Adipose tissue (tissue), 3 donors: ENCODE results near the gene TNP2. TPM values are rescaled to one million over a fixed set of nuclear protein-coding genes. Genes with fewer than 3 reads are reported as not detected.
A peak's percentile ranks its signal among the peaks of the same experiment; 100 is the strongest.
"Not testable (repeated sequence)": the region's sequence is repeated elsewhere in the genome, so short reads cannot be mapped to it uniquely, and the experiment has no call there.

Source experiments
- H3K27ac ChIP-seq: one replicate; pipeline ENCODE4 v1.5.1; 2013; ENCODE audit warnings: low read depth, low read length
- WGBS, 3 donors: extraction: QIAGEN DNeasy Blood & Tissue Kit; methylation state at CpG; one replicate each; pipeline ENCODE4 v1.1.7; 2013; 5-methylcytosine and 5-hydroxymethylcytosine counted together
- polyA plus RNA-seq, 3 donors: library from polyadenylated mRNA; stranded (reverse); fragments of 200-250 nt; gene quantifications; one replicate each; pipeline ENCODE4 v1.2.3, GENCODE V29; 2013
- donor health status: healthy with polysubstance abuse.
- donor health status: Bipolar disorder and iron deficiency.
- donor health status: healthy.

Gene TNP2
- polyA plus RNA-seq, 3 donors, result not detected

DNA sequence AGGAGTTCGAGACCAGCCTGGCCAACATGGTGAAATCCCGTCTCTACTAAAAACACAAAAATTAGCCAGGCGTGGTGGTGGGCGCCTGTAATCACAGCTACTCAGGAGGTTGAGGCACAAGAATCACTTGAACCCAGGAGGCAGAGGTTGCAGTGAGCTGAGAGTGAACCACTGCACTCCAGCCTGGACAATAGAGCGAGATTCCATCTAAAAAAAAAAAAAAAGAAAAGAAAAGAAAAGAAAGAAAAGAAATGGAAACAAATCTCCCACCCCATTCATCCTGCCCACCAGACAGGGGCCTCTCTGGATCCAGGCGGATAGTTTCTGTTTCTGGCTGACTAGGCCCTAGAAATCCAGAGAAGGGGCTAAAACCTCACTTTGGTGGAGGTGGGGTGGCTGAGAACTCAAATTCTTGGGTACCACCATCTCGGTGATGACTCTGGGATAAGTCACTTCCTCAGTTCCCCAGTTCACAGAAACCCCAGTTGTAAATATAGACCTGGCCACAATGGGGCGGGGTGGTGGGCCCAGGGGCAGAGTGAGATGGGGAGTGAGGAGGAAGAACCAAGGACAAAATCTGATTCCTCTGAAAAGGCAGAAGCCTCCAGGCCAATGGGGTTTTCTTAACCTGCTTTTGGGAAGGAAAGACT is 35.3 kb downstream of the TNP2 start:
- 75 to 84% (median 79%) methylated on average over 7 to 8 of the region's 8 CpGs for WGBS, 3 donors

DNA sequence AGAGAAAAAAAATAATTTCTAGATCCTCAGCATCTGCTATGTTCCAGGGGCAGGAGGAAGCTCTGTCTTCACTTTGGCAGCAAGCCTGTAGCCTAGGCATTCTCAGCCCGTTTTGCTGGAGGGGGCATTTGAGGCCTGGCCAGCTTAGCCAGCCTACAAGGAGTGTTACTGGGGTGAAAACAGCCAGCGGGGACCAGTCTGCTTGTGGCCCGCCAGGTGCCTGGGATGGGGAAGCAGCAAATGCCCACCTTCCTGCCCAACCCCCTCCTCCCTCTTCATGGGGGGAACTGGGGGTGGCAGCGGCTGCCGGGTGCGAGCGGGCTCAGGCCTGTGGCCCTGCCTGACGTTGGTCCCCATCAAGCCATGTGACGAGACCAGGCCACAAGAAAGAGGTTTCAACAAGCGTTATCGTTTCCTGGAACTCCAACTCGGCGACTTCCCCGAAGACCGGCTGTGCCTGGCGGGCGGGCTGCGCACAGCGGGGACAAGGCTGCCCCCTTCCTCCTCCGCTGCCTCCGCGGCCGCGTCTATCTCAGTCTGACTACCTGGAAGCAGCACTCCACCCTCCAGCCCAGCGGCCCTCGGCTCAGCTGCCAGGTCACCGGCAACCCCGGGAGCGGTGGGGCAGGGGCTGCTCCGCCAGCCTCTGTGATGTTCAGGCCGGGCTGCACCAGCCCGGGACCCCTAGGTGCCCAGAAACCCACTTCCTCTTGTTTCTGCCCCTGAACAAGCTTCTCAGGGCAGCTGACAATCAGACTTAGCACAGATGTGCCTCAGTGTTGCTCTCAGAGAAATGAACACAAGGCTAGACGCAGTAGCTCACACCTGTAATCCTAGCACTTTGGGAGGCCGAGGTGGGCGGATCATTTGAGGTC is 36.0 kb downstream of the TNP2 start:
- H3K27ac ChIP-seq, result no peak overlapping the region
- WGBS, 3 donors, result 32 to 53% (median 33%) methylated on average over 35 of the region's 35 CpGs

More for the DNA sequence above, 35.3 kb downstream of the TNP2 start:
- no peak overlapping the region for H3K27ac ChIP-seq

DNA sequence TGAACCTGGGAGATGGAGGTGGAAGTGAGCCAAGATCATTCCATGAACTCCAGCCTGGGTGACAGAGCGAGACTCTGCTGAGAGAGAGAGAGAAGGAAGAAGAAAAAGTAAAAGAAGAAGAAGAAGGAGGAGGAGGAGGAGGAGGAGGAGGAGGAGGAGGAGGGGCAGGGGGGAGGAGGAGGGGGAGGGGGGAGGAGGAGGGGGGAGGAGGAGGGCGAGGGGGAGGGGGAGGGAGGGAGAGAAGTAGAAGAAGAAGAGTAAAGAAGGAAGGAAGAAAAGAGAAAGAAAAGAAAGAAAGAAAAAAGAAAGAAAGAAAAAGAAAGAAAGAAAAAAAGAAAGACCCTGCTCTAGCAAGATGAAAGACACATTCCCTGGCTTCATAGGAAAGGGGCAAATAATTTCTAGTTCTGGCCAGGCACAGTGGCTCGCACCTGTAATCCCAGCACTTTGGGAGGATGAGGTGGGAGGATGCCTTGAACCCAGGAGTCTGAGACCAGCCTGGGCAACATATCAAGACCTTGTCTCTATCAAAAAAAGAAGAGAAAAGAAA is 36.7 kb downstream of the TNP2 start:
- WGBS, 3 donors, result 59 to 93% (median 74%) methylated on average over 1 to 2 of the region's 3 CpGs
- no peak overlapping the region for H3K27ac ChIP-seq

DNA sequence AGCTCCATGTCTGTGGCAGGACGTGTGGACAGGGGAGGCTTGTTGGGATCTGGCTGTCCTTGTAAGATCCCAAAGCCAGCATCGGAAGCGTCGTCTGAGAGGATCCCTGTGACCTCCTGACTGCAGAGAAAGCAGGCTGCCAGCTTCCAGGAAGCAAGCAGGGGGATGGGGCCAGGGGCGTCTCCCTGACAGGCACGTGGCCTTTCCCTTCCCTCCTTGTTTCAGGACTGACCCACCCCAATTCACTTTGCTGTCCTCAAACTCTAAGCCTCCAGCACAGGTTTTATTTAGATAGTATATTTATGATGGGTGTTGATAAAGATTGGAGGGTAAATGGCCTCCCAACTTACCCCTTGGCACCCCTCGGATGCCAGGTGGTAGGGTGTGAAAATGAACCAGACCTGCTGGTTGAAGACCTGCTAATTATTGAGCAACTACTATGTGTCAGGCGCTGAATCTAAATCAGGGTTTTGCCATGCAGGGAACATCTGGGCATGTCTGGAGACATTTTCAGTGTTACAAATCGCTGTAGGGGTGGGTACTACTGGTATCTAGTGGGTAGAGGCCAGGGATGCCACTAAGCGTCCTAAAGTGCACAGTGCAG is 37.7 kb downstream of the TNP2 start:
- WGBS, 3 donors, result 74 to 85% (median 80%) methylated on average over 10 of the region's 10 CpGs
- no peak overlapping the region for H3K27ac ChIP-seq

DNA sequence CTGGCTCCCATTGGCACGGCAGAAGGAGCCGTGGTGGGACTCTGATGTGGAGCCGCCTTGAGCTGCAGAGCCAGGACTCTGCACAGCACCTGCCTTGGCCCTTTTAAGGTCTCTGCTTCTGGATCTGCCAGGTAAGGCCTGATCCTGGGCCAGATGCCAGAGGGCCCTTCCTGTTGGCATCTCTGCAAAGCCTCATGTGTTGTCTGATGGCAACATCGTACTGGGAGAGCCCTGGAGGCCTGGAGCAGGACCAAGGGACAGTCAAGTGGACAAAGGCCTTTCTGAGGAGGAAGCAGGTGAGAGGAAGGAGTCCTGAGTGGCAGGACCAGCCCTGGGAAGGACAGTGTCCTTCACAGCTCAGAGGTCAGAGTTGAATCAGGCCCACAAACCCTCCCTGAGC is 39.2 kb downstream of the TNP2 start:
- WGBS, 3 donors, result 71 to 82% (median 76%) methylated on average over 4 of the region's 4 CpGs

DNA sequence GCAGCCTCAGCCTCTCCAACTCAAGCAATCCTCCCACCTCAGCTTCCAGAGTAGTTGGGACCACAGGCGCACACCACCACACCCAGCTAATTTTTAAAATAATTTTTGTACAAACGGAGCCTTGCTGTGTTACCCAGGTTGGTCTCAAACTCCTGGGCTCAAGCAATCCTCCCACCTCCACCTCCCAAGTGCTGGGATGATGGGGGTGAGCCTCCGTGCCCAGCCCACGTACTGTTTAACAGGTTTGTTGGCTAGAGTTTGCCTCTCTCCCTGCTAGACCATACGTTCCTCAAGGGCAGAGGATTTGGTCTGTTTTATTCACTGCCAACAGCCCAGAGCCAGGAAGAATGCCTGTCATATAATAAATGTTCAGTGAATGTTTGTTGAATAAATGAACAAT is 39.7 kb downstream of the TNP2 start:
- H3K27ac ChIP-seq, result no peak overlapping the region
- 73 to 81% (median 79%) methylated on average over 5 of the region's 5 CpGs for WGBS, 3 donors

More for the DNA sequence above, 39.2 kb downstream of the TNP2 start:
- no peak overlapping the region for H3K27ac ChIP-seq

DNA sequence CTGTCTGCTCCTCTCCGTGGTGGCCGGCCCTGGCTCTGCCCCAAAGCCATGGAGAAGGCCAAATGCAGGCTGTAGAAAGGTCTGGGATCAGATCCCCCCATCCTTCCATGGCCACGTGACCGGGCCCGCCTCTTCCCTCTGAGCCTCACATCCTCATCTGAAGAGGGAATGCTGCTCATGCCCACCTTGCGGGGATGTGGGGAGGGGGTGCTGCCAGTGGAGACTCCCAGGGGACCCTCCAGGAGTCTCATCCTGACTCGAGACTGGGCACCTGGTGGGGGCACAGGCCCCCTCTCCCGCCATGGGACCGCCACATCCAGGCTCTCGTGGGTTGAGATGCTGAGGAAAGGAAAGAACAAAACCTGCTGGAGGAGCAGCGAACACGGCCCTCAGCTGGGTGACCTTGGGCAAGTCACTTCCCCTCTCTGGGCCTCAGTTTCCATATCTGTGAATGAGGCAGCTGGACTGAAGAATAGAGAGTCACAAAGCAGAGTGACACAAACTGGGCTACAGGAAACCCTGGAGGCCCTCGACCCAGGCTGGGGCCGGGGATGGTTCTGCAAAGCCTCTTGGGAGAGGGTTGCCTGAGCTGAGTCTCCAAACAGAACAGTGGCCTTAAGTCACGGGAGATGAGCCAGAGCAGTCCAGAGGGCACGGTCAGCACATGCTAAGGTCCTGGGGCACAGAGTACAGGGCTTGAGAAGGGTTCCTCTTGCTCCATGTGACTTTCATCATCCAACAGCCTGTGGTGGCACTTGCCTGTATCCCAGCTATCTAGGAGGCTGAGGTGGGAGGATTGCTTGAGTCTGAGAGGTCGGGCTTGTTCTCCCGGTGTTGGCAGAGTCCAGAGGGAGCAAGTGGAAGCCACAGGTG is 43.2 kb downstream of the TNP2 start:
- WGBS, 3 donors, result 72 to 83% (median 81%) methylated on average over 16 to 18 of the region's 18 CpGs
- H3K27ac ChIP-seq, result no peak overlapping the region

DNA sequence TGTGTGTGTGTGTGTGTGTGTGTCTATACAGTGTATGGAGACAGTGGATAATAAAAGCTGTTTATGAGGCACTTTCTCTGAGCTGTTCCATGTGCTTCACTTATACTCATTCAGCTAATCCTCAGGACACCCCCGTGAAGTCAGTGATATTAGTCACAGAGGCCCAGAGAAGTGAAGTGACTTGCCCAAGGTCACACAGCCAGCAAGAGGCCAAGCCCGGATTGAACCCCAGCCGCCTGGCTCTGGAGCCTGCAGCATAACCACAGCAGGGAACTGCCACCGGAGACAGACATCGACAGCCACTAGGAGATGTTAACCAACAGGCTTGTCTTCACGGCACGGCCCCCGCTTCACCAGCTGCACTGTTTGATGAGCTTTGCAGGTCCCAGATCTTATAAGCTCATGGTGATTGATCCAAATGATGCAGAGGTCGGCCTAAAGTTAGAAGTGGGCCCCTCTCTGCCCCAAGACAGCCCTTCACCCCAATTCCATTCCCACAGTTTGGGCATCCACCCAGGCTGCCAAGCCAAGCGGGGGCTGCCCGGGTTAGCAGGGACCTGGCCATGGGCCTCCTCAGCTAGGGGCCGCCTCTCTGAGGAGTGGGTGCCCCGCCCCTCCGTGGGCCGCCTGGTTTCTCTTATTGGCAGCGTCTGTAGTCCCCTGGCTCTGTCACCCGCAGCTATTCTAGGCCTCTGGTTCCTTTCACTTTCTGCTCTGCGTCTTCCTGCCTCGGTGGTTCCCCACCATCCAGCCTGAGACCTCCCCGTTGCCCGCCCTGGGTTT is 44.0 kb downstream of the TNP2 start:
- 41 to 61% (median 58%) methylated on average over 21 of the region's 21 CpGs for WGBS, 3 donors
- no peak overlapping the region for H3K27ac ChIP-seq

DNA sequence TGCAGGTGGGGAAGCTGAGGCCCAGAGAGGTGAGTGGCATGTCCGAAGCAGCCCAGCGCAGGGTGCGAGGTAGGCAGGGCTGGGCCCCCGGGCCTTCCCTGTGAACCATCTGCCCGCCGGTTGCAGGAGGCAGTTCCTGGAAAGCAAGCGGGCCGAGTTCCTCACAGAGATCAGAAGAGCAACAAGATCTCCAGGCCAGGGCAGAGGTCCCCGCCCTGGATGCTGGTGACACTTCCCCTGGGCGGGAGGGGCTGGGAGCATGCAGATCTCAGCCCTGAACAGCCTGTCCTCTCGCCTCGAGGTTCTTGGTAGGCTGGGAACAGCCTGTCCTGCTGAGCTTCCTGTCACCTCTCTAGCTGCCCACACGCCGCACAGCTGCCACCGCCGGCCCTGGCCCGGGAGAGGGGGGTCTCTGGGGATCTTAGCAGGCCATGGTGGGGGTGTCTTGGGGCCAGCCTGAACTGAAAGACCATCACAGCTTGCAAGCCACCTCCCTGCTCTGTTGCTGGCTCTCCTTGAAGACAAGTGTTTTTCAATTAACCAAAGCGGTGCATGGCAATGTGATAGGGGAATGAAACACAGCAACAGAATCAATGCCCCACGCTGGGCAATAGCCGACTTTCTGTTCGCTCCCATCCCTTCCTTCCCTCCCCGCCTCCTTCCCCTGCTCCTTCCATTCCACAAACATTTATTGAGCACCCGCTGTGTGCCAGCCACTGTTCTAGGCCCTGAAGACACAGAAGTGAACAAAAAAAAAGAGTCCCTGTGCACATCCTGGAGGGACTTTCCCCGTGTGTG is 44.8 kb downstream of the TNP2 start:
- 36 to 60% (median 42%) methylated on average over 24 of the region's 24 CpGs for WGBS, 3 donors
- peak overlapping the region; percentile 3 for H3K27ac ChIP-seq

DNA sequence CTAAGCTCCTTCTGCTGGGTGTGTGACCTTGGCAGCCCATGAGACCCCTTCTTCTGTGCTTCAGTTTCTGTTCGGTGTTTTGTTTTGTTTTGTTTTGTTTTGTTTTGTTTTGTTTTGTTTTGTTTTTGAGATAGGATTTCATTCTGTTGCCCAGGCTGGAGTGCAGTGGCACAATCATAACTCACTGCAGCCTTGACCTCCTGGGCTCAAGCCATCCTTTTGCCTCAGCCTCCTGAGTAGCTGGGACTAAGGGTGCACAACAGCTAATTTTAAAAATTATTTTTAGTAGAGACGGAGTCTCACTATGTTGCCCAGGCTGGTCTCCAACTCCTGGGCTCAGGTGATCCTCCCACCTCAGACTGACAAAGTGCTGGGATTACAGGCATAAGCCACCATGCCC is 48.6 kb downstream of the TNP2 start:
- not testable (repeated sequence) for H3K27ac ChIP-seq
- WGBS, 3 donors, result 77 to 83% (median 79%) methylated on average over 2 of the region's 2 CpGs

DNA sequence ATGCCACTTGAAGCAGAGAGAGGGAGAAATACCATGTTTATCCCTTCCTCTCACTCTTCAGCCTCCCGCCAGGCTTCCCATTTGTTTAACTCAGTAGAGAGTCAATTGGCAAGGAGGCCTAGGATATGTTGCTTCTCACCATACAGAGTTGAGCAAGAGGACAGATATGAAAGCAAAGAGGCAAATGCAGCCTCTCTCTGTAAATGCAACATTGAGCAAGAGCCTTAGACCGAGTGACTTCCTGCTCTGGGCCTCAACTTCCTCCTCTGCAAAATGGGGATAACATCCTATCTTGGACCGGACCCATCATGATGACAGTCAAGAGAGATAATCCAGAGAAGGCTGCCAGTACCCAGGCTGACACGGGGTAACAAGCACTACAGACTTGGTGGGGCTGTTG is 49.9 kb downstream of the TNP2 start:
- no peak overlapping the region for H3K27ac ChIP-seq
- 65 to 83% (median 75%) methylated on average over 4 of the region's 4 CpGs for WGBS, 3 donors

DNA sequence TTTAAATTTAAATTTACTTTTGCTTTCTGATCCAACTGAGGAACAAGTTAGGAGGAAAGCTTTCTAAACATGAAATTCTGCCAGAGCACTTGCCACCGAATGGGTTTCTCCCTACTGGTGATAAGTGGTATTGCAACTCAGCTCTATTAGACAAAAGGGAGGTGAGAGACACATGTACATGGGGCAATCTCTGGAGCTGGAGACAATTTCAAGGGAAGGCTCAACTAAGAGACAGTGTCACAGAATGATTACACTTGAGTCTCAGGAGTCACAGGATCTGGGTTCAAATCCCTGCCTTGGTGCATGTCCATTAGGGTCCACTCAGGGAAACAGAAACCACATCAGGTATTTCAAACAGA is 50.5 kb downstream of the TNP2 start:
- WGBS, 3 donors, result 80 to 91% (median 82%) methylated on average over 1 of the region's 1 CpG
- H3K27ac ChIP-seq, result no peak overlapping the region

Other genes starting within 250 kb of the TNP2 start
- 10 to 100 TPM in 1 of 3 donors, 1 to 10 TPM in 2; 2.6 to 29.7 (median 9.8) TPM for gene SOCS1, start 13.1 kb downstream of the TNP2 start, polyA plus RNA-seq
- gene PRM3, start 4.3 kb upstream of the TNP2 start, polyA plus RNA-seq, result not detected
- not detected for gene PRM2, start 7.2 kb upstream of the TNP2 start, polyA plus RNA-seq
- gene PRM1, start 12.0 kb upstream of the TNP2 start, polyA plus RNA-seq, result not detected
- gene RMI2, start 76.1 kb upstream of the TNP2 start, polyA plus RNA-seq, result under 1 TPM; 0.67 to 0.87 (median 0.67) TPM